Activated gamma-delta T cell treated with Interleukin-2 at 50 U/mL for 16 hours (primary cell): Measurements from ENCODE around the gene OXGR1.
"Not testable (repeated sequence)": the region's sequence is repeated elsewhere in the genome, so short reads cannot be mapped to it uniquely, and the experiment has no call there.

Source experiments
- DNase-seq: peaks from one replicate; pipeline ENCODE4 v3.0.0-alpha.2; 2020

OXGR1 gene

DNA sequence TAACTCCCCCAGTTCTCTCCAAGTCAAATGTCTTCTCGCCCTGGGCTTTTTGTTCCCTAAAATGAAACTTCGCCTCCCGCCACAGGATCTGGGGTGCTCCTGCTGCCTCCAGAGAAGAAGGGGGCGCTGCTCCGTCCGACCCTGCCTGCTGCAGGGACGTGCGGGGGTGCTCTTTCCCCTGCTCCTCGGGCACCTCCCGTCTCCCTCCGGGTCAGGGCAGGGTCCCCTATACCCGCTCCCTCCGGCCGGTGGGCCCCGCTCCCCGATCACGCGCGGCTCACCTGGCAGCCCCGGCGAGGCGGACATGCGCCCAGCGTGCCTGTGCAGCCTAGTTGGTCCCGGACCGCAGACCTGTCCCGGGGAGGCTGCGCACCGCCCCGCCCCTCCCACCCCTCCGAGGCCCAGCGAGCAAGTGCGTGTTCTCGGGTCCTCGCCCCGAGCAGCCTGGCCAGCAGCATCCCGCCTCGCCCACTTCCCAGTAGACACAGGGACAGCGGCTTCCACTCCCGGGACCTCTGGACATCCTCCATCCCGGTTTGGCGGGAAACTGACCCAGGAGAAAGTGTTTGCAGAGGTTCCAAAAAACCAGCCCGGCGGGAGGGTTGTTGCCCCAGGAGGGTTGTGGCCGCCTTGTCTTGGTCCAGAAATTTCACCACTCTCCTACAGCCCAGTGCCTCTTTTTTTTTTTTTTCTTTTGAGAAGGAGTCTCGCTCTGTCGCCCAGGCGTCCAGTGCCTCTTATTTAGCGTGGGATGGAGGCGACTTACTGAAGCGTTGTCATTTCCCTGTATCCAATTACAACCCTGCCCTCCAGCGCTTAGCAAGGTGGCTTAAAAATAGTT lies at the start of gene OXGR1:
TSS of gene OXGR1 (minus strand) at position 460 of the 841 bp plus-strand sequence. CDS start 6,717 bp downstream, outside the sequence.
- no peak for DNase-seq

DNA sequence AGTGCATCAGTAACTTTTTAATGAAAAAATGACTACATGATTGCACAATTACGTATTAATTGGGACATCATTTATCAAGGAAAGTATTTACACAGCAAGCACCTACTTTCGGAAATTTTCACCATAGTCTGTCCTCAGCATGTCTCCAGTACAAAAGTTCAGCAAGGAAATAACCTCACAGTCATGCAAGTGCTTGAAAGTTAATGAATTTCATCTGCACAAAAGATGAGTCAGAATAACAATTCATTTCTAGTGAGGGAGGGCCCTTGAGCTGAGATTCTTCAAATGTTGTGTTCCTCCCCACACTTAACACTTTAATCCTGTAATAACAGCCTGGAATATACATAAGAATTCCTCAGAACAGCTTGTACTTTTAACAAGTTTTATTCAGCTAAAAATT lies 49.0 kb upstream of the OXGR1 start:
- no peak for DNase-seq

DNA sequence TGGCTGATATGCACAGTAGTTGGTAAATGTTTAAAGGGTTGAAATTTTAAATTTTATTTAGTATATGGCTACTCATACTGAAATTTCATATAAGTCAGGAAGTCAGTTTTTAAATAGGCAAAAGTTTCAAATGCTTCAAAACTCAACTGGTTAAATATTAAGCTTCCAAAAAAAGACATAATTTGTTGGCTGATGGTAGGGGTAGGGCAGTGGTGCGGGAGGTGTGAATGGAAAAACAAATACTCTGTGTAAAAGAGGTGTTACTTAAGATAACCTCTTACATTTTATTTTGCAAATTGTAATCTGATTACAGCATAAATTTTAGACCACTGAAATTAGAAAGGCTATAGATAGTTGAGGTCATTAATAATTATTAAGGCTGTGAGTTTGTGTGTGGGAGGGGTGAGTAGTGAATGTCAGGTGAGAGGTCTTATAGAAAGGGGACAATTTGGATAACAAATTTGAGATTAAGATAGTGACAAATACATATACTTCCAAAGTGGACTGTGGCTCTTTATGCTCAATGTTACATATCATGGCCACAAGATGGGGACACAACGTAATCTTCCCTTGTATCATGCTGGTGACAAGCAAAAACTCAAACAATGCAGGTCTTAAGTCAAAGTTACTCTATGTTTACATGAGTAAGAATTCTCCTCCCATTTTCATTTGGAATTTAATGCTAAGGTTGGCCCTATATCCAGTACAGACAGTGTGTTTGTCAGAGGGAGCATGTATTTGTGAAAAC lies 36.6 kb upstream of the OXGR1 start:
- no peak for DNase-seq

DNA sequence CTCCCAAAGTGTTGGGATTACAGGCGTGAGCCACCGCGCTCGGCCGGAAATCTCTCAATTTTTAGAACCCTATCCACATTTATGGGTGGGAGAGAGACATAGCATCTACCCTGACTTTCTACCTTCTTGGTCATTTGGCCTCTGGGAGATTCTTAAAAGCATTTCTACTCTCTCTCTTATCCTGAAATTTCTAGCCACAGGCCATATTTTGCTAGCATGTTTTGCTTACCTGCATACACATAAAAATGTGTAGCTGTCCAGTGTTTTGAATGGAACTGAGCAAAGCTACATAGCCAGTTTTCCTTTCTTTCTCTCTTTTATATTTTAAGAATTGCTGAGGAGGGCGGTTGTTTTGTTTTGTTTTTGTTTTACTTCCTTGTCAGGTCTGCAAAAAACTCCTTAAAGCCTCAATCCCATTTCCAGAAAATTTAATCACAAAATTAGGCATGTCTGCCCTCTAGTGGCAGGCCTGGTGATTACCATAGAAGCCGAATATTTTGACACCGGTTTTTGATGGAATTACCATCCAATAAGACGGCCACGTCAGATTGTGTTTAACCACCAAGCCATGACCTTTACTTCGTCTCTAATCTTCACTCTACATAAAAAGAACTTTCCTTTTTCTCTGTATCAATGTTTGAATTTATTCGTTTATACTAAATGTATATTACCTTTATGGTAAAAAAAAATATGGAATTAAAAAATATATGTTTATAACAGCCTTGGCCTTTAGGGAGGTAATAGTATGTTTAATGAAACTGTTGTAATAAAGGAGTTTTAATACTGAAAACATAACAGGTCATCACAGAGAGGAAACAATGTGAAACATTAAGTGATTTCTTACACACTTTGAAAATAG lies 34.4 kb upstream of the OXGR1 start:
- peak; percentile 29 for DNase-seq

DNA sequence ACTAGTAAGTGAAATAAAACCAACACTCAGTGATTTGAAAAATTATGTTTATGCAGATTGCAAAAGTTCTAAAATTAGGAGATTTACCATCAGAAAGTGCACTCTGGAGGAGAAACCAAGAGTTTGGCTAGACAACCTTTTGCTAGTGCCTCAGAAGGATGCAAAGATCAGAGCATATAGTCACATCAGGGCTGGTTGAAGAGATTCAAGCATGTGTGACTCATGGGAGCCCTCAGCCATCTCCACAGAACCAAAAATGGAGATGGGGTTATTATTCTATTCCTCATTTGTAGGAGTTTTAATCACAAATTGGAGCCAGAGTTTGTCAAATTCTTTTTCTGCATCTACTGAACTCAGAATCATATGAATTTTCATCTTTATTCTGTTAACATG lies 32.9 kb upstream of the OXGR1 start:
- no peak for DNase-seq

DNA sequence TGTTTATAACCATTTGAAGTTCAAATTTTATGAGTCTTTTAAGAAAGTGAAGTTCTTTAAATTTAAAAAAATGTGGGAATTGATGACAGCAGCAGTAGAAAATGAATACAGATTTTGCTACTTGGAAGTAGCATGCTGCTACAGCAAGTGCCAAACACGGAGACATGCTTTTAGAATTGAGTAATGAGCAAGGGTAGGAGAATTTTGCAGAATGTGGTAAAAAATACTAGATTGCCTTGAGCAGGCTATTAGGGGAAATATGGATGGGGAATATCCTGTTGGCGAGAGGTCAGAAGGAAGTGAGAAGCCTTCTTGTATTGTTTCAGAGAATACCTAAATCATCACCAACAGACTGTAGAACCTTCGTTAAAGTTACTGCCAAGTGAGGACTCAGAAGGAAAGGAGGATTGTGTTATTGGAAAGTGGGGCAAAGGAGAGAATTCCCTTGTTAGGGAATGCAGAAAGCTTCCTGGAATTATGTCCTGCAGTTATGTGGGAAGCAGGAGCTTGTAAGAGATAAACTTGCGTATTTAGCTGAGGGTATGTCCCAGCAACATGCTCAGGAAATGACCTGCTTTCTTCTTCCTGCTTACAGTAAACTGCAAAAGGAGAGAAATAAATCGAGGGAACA lies 32.4 kb upstream of the OXGR1 start:
- DNase-seq: no peak

DNA sequence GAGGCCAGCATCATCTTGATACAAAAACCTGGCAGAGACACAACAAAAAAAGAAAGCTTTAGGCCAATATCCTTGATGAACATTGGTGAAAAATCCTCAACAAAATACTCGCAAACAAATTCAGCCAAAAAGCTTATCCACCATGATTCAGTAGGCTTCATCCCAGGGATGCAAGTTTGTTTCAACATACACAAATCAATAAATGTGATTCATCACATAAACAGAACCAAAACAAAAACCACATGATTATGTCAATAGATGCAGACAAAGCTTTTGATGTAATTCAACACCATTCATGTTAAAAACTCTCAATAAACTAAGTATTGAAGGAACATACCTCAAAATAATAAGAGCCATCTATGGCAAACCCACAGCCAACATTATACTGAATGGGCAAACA lies 29.5 kb upstream of the OXGR1 start:
- DNase-seq: not testable (repeated sequence)

DNA sequence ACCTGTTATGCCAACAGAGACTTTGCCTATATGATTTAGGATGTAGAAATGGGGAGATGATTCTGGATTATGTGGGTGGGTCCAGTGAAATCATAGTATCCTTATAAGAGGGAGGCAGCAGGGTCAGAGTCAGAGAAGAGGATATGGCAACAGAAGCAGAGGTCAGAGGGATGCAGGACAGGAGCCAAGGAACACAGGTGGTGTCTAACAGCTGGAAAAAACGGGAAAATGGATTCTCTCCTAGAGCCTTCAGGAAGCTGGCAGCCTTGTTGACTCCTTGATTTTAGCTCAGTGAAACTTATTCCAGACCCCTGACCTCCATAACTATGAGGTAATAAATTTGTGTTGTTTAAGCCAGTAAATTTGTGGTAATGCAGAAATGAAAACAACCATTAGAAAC lies 28.8 kb upstream of the OXGR1 start:
- no peak for DNase-seq

DNA sequence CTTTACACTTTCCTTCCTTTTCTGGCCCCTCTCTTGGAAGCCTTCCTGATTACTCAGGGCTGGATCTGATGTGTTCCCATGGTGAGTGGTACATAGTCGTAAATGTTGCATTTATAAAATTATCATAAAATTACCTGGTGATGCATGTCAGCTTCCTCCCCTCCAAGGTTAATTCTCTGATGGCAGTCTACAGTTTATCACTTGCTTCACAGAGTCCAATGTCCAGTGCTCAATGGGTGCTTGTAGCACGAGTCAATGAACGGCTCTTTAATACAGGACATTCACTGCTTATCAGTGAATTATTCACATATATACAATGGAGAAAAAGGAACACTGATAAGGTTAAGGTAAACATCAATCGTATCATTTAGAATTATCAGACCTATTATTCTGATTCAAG lies 27.0 kb upstream of the OXGR1 start:
- no peak for DNase-seq

DNA sequence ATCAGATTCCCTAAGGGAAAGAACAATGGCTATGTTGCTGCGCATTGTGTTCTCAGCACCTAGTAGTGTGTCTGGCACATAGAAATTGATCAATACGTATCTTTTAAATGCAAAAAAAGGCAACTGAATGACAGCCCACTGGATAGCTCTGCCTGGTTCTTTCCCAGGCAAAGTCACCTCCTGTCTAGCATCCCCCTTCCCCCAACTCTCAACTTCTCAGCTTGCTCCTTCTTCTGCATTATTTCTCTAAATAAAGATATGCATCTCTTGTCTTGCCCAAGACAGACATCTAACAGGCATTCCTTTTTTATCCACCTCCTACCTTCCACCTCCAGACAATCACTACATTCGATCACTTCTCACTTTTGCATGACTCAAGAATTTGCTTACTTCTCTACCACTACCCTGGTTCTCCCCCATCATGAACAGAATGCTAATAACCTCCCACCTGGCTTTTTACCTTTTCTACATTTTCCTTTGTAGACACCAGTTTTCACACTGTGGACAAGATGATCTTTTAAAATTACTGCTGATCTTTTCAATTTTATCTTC lies 26.5 kb upstream of the OXGR1 start:
- DNase-seq: no peak

DNA sequence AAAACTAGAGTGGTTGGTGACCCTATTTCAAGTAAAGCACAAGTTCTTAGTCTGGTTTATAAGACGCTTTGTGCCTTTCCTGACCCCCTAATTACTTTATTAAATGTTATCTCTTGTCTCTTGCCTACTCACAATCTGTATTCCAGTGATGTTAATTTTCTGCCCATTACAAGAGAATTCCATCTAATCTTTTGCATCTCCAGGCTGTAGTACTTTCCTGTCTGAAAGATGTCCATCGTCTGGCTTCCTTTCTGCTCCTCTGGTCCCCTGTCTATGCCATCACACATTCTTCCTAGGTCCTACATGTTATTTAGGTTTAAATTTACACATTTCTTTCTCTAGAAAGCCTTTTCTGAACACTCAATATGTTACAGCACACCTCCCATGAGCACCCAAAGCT lies 25.9 kb upstream of the OXGR1 start:
- no peak for DNase-seq

DNA sequence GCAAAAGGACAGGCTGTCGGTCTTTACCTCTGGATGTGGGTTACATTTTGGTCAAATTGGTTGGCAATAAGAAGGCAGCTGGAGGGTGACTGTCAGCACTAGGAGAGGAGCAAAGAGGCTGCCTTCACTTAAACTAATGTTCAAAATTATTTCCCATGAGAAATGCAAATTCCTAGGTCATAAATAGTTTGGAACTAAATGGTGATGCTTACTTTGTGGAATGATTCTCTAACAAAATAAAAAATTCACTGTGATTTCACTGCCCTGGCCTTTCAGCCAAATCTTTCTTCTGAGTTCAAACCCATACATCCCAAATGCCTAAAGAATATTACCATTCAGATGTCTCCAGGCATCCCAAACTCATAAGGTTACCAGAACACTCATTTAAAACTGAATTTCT lies 25.0 kb upstream of the OXGR1 start:
- no peak for DNase-seq

DNA sequence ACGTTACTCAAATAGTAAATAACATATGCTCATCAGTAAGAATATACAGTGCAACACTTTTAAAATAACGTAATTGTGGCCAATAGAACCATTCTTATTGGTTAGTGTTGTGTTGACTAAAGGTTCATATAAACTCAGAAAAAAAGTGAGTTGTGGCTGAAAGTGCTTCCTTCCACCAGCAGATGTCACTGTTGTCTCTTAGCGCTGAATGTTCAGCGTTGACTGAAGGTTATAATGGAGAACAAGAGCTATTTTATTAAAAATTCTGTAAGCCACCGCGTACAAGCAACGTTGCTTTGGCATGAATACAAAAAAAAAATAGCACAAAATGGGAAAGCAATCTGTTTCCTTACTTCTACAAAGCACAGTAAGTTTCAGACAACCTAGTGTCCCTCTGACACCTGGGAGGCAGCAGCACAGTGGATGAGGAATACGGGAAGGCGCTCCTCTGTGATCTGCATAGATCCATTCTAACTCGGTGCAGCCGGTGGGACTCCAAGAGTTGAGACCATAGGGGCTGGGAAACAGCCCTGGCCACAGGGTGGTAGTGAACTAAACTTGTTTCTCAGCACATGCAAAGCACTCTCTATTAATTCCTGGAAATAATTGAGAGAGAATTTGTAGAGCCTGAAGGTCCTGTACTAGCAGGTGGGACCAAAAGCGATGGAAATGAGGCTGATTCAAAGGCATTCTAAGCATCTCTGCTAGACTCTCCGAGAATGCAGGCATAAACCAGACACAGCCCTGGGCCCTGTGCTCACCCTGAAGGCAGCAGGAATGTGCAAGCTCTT lies 23.9 kb upstream of the OXGR1 start:
- DNase-seq: peak; percentile 24

DNA sequence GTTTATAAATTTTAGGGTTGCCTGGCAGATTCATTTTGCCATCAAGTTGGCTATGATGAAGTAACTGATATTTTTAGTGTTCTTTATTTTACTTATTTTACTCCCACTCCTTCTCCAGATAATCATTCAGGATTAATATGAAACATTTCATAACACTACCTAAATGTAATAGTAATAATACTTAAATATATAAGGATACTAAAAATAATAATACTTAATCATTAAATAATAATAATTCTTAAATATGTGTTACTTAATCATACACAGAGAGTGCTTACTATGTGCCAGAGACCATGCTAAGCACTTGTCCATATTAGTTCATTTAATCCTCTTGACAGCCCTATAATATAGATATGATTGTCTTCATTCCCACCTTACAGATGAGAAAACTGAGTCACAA lies 23.0 kb upstream of the OXGR1 start:
- DNase-seq: no peak

DNA sequence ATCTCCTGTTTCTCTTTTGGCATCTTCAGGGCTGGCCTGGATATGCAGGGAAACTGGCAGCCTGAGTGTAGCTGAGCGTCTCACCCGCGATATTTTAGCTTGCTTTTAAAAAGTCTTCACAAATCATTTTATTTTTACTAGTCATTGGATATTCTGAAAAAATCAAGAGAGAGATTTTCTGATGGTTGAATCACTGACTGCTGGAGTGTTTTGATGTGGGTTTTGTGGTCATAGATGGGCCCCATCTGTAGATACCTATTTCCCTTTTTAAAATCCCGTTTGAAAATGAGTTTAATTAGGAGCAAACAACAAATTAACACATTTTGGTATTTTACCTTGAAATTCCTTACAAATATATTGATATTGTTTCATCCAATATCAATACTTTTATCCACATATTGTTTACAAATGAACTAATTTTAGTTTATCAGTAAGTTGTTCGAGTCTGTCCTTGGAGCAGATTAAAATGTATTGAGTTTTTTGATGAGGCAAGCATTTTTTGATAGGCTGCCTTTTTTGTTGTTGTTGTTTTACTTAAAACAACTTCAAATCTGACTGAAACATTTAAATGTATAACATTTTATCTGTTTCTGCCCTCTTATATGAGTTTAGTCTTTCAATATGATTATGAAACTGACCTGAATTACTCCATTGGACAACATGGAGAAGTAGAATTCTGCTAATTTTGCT lies 21.5 kb upstream of the OXGR1 start:
- no peak for DNase-seq

DNA sequence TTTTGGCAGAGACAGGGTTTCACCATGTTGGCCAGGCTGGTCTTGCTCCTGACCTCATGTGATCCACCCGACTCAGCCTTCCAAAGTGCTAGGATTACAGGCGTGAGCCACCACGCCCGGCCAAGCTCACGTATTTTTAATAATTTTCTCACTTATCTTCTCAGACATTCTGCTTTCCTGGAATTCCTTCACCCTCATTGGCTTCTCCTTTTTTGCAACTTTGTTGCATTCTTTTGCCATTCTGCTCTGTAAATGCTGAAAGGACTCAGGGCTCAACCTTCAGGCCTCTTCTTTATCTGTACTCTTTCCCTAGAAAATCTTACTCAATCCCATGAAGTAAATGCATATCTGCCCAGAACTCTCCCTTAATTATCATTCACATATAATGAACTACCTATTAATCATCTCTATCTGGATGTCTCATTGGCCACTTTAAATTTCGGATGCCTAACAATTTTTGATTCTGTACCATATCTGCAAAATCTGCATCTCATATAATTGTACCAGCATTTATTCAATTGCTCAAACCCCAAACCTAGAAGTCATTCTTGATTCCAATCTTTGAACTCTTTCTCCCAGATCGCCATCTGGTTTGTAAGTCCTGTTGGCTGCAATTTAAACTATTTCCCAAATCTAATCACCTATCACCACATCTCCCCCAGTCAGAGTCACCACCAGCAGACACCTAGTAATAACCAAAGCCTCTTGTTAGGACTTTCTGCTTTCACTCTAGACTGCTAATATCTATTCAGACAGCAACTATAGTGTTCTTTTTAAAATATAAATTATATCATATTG lies 18.2 kb upstream of the OXGR1 start:
- DNase-seq: no peak

DNA sequence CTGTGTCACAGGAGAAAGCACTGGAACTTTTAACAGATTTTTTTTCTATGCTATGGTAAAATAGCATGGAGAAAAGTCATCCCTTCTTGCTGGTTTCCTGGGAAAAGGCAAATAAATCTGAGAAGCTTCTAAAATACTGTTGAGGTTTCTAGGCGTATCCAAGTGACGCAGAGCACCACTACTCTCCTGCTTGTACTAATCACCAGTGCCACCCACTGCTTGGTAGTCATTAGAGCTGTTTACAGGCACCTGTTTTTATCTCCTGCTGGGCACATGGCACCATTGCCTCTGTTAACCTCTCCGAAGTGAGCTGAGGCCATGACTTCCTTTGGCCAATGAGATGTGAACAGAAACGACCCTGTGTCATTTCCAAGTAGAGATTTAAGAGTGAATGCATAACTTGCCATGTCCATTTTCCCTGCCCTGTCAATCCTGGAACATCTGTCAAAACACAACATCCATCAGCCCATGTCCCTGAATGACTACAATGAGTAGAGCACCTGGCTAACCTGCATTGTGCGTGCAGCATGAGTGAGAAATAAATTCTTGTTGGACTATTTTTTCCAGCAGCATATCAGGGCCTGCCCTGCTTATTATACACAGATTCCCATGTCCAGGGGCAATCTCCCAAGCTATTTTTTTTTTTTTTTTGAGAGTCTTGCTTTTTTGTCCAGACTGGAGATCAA lies 17.3 kb upstream of the OXGR1 start:
- DNase-seq: no peak

DNA sequence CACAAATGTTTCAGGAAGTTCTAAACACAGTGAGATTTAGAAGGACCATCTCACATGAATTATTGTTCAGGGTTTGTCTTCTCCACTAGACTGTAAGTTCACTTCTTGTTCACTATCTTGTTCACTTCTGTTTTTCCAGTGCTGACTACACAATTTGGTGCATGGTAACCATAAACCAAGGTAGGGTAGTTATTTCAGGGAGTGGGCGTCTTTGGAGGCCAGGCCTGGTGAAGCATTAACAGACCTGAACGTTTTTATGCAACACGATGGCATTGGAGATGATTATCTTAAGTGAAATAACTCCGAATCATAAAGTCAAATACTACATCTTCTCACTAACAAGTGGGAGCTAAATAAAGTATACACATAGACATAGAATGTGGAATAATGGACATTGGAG lies 14.4 kb upstream of the OXGR1 start:
- no peak for DNase-seq

DNA sequence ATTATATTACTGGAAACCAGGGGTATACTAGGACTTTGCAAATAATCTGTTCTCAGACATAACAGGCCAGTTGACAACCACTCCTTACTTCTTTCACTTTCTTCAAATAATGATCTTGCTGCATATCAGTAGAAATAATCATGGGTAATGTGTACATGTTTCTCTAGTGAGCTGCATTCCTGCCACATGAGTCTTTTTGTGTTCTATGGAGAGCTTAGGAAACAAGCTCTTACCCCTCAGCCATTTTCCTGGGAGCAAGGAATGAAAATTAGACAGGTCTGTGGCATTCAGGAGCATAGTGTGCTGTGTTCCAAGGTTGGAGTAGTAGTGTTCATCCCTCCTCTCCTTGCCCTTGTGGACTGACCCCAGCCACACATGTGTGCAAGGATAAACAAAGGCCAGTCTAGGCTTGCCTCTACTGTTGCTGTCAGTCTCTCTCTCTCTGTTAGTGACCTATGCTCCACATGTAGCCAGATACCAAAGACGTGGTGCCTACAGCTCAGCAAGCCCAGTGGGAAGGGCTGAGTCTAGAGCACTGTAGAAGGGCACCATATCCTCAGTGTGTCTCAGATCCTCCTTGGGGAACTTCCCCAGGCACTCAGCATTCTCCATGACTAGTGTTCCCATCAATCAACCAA lies 11.5 kb upstream of the OXGR1 start:
- DNase-seq: no peak
